ENCODE measurements around the gene GLYAT.

GLYAT gene

GRCh38 chr11:58731819-58732218, at the start of gene GLYAT:
Gene GLYAT, minus strand, starts transcription at chr11:58731943. Its CDS starts 7,447 bp downstream, at chr11:58724496.
- no peak for FAIRE-seq

- no peak for FAIRE-seq
These were observed 49.6 kb upstream of the GLYAT start for GRCh38 chr11:58781345-58781744.

GRCh38 chr11:58780578-58780977, 48.8 kb upstream of the GLYAT start:
- FAIRE-seq, result no peak

GRCh38 chr11:58776891-58777710, 45.4 kb upstream of the GLYAT start:
- no peak for FAIRE-seq

GRCh38 chr11:58775066-58775708, 43.4 kb upstream of the GLYAT start:
- no peak for FAIRE-seq

GRCh38 chr11:58774164-58774593, 42.4 kb upstream of the GLYAT start:
- FAIRE-seq, result no peak

- FAIRE-seq, result no peak
These were observed 41.6 kb upstream of the GLYAT start for GRCh38 chr11:58773337-58773736.

- no peak for FAIRE-seq
These were observed 40.9 kb upstream of the GLYAT start for GRCh38 chr11:58772329-58773285.

- FAIRE-seq, result no peak
These were observed 39.7 kb upstream of the GLYAT start for GRCh38 chr11:58771458-58771855.

- FAIRE-seq, result no peak
These were observed 39.1 kb upstream of the GLYAT start for GRCh38 chr11:58770627-58771457.

- FAIRE-seq, result no peak
These were observed 38.4 kb upstream of the GLYAT start for GRCh38 chr11:58770166-58770565.

GRCh38 chr11:58769308-58769707, 37.6 kb upstream of the GLYAT start:
- FAIRE-seq, result no peak

GRCh38 chr11:58768137-58768536, 36.4 kb upstream of the GLYAT start:
- FAIRE-seq, result no peak

- FAIRE-seq, result no peak
These were observed 33.3 kb upstream of the GLYAT start for GRCh38 chr11:58765078-58765477.

- FAIRE-seq, result no peak
These were observed 31.4 kb upstream of the GLYAT start for GRCh38 chr11:58763120-58763490.

- no peak for FAIRE-seq
These were observed 30.8 kb upstream of the GLYAT start for GRCh38 chr11:58762284-58763119.

GRCh38 chr11:58757439-58757838, 25.7 kb upstream of the GLYAT start:
- no peak for FAIRE-seq

GRCh38 chr11:58745705-58746364, 14.1 kb upstream of the GLYAT start:
- FAIRE-seq, result no peak

- FAIRE-seq, result no peak
These were observed 13.4 kb upstream of the GLYAT start for GRCh38 chr11:58744988-58745704.
